NCI-H2107 treated with DMSO at 0.1 percent for 48 hours (cell line): ENCODE results near the gene ACTN1.

Experiments used
- DNase-seq: peaks from one replicate; lab custom pipeline; 2025; ENCODE audit not compliant: unreplicated experiment; lab: John Stamatoyannopoulos, UW

ACTN1 gene

DNA sequence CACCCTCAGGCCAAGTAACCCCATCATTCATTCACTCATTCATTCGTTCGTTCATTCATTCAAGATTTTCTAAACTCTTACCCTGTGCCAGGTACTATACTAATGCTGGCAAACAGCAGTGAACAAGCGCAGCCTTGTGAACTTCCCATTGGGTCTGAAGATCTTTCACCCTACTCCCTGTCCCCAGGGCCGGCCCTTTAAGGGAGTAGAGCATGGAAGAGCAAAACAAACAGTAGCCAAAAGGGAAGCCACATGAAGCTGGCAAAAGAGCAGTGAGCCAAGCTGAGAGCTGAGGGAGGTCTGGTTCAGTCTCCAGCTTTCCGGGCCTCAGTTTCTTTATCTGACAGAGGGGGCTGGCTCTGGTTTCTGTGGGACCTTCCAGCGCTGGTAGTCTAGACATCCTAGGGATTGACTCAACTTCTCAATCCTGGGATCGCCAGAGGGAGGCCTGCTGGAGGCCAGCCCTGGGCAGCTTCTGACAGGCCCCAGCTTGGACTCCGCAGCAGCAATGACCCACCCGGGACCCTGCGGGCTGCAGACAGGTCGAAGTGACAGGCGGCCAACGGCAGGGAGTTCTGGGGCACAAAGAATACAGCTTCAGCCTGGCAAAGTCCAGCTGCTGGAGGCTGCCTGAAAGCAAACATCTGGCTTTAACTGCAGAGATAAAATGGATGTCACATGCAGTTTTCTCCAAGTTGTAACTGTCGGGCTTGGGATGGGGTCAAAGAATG is 27.1 kb downstream of the ACTN1 start:
- DNase-seq: no peak

DNA sequence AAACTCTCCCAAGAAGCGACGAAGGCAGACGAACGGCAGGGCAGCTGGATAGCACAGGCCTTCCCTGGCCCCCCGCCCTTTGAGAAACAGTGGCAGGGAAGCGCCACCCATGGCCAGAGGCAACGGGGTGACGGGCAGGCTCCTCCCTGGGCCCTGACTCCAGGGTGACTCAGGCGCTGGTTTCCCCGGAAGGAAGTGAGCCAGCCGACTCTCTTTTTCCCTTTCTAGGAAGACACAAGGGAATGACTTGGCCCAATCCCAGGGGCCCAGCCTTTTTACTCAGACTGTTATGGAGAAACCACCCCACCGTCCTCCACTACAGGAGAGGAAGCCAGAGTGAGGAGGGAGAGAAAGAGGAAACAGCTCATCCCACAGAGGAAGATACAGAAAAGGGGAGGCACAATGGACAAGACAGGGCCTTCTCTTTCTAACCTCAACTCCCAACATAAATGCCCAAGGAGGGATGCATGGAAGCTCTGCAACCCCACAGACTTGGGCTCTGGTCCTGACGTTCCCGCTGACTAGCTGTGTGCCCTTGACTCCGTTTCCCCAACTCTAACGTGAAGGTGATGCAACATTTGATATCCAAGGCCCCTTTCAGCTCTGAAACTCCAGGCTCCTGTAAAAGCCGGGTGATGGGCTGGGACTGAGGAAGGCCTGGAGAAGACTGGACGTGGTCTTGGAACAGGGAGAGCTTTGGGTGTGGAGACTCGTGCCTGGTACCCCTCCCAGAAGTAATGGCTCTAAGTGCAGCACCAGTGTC is 27.9 kb downstream of the ACTN1 start:
- DNase-seq: no peak

DNA sequence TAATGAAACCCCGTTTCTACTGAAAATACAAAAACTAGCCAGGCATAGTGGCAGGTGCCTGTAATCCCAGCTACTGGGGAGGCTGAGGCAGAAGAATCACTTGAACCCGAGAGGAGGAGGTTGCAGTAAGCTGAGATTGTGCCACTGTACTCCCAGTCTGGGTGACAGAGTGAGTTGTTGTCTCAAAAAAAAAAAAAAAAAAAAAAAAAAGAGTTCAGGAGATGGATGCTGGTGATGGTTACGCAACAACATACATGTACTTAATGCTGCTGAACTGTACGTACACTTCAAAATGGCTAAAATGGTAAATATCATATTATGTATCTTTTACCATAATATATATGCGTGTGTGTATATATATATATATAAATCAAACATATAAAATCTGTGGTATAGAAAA is 29.0 kb downstream of the ACTN1 start:
- DNase-seq: no peak

DNA sequence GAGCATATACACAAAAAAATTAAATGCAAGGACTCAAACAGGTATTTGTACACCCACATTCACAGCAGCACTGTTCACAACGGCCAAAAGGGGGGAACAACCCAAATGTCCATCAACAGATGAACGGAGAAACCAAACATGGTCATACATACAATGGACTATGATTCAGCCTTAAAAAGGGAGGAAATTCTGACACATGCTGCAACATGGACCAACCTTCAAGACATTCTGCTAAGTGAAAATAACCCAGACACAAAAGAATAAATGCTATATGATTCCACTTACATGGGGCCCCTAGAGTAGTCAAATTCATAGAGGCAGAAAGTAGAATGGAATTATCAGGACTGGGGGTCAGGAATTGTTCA is 29.5 kb downstream of the ACTN1 start:
- no peak for DNase-seq

DNA sequence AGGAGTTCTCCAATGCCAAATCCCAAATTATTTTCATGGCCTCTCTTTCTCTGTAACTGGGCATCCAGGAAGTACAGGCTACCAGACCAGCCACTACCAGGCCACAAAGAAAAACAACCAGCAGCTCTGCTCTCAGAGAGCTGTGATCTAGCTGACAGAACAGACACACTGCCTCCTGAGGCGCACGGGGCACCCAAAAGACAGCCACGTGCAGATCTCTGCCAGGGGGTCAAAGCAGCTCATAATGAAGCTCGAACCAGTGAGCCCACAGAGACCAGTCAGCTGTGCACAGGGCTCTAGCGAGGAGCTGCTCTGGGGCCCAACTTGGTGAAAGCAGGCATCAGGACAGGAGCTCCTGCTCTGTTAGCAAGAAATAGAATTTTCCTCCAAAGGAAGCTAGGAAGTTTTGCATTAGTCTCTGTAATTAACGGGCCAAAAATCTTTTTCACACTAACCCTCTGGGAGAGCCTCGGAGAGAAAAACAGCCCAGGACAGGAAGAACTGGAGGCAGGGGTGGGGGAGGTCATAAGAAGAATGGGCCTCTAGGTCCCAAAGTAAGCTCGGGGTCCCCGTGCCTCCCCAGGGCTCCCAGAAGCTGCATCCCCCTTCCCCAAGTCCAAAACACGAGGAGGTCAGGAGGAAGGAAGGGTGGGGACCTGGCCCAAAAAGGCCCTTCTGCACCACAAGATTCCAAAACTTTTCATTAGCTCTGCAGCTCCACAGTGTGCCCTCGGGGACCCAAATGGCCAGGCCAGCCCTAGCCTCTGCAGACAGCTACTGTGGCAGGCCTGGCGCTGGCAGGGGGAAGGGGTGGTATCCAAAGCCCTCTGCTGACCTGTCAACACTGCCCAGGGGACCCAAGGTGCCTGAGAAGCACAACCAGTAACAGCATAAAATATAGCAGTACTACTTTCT is 30.2 kb downstream of the ACTN1 start:
- DNase-seq: no peak

DNA sequence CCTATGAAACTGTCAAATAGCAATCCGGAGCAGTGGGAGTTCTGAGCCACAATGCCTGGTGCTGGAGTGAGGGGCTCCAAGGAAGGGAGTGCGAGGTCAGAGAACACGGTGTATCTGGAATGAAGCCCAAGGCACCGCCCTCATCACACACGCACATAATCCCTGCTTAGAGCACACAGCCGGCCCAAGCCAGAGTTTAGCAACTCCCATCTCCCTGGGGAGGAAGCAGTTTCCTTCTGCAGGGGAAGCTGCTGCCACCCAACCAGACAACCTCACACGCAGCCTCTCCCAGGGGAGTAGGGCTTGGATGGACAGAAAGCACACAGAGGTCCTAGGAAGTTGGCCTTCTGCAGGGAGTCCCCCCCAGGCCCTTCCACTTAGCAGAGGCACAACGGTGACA is 31.3 kb downstream of the ACTN1 start:
- DNase-seq: peak; percentile 78

DNA sequence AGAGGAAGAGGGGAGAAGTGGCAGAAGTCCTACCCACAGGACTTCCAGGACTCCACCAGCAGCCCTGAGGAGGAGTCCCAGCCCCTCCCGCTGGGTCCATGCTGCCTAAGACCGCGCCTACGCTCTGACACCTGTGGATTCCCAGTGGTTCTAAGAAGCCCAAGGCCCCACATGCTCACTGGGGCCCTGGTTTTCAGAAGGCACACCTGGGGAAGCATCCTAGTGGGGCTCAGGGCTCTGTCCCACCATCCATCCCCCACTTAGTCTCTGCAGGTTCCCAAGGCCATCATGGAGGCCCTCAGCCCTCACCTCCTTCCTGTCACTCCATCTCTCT is 32.6 kb downstream of the ACTN1 start:
- no peak for DNase-seq

DNA sequence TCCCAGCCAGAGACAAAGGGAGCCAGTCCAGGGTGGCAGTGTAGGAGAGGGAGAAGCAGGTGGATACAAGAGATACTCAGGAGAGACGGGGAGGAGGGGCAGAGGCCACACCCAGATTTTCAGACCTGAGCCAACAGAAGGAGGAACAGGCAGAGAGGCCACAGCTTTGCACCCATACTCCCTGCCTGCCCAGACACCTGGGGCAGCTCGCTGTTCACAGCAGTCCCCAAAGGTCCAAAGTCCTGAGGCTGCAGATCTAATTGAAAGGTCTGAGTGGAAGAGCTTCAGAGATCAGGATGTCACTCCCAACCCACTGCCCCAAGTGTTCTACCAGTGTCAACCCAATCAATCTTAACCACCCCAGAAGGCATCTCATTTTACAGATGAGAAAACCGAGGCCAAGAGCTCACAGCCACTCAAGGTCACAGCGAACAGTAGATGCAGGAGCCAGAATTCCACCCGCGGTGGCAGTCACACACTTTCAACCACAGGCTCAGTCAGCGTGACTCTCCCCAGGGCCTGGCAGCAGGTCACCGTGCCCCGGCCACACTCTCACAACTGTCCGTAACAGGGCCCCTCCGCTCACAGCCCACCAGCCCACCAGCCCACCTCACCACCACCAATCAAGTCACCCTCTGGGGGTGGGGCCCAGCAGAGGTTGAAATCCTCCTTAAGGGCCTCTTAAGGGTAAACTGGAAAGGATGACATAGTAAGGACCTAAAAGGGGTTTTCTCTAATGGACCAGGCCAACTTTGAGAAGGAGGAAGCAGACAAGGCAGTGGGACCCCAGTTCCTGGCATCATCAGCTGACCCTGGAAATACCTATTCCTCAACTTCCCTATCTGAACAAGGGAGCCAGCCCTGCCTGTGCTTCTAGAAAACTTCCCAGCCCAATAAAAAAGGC is 33.3 kb downstream of the ACTN1 start:
- DNase-seq: peak; percentile 31

DNA sequence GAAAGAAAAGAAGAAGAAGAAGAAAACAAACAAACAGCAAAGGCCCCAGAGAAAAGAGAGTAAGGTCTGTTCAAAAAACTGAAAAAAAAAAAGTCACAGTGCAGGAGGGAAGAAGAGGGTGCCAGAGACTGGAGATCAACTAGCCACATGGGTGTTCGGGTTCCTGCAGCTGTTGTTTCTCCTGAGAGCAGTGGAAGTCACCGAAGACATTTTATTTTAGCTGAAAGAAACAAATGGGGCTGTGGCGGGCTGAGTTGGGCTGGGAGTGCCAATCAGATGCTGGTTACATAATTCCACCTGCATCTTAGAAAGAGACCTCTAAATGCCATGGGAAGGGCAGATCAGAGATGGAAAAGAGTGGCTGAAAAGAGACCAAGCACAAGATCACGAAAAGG is 33.9 kb downstream of the ACTN1 start:
- DNase-seq: no peak

DNA sequence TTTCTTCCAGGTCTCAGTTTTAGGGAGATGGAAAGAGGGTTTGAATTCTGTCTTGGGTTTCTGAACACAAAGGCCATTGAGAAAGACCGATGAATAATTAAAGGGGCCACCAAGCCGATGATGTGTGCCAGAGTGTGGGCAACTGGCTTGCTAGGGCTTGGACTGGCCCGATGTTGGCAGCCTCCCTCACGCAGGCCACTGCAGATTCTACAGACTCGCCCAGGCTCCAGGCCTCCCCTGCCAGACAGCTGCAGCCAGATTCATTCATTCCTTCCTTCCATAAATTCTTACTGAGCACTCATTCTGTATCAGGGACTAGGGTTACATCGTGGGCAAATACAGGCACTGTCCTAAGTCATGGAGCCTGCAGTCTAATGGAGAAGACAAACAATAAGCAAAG is 34.9 kb downstream of the ACTN1 start:
- no peak for DNase-seq

DNA sequence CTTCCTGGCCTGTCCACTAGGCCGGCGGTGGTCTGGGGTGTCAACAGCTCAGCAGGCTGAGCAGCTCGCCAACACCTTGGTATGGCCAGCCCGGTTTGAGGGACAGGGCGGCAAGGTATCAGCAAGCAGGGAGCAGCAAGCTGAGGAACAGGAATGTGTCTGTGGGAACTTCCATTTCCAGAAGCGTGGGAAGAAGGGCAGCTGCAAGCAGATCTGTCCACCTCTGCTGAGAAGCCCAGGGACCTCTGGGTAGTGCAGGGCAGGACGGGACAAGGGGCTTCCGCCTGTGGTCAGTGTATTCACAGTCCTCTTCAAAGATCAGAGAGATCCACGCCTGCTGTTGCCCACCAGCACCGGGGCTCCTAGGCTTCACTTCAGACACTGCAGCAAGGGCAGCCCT is 36.0 kb downstream of the ACTN1 start:
- DNase-seq: no peak

DNA sequence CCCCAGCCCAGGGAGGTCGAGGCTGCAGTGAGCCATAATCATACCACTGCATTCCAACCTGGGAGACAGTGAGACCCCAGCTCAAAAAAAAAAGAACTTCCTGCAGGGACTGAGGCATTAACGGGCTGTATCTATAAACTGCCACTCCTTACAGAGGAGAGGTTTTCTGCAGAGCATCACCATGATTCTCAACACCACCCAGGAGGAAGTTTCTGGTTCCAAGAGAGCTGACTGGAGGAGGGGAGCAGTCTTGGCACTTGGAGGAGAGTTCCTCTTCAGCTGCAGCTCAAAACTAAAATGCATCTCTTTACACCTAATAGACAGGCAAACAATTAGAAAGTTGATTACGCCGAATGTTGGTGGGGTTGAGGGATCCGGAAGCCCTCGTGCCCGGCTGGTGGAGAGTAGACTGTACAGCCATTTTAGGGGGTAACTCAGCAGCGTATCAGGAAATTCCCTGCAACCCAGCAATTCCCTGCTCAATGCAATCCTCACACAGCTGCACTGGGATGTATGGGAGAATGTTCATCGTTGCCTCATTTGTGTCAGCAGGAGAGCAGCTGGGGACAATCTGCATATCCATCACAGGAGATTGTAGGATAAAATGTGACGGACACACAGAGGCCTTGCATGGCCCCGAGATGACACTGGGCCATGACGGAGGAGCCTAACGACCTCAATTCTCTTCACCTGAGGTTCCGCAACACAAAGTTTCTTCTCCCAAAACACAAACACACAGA is 36.6 kb downstream of the ACTN1 start:
- DNase-seq: no peak

DNA sequence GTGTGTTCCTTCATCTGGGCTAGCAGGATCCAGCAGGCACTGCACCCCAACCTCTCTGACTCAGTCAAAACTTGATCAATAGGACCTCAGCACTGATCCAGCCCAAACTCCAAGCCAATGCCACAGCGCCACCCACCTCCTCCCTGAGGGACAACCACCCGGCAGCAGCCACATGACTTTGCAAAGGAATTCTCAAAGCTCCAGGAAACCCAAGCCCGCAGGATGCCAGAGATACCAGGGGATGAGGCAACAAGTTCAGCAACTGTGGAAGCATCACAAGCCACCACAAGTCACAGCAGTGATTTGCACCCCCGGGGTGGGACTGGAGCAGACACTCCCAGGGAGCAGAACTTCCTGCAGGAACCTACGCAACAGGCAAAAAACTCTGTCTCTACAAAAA is 37.3 kb downstream of the ACTN1 start:
- DNase-seq: no peak

DNA sequence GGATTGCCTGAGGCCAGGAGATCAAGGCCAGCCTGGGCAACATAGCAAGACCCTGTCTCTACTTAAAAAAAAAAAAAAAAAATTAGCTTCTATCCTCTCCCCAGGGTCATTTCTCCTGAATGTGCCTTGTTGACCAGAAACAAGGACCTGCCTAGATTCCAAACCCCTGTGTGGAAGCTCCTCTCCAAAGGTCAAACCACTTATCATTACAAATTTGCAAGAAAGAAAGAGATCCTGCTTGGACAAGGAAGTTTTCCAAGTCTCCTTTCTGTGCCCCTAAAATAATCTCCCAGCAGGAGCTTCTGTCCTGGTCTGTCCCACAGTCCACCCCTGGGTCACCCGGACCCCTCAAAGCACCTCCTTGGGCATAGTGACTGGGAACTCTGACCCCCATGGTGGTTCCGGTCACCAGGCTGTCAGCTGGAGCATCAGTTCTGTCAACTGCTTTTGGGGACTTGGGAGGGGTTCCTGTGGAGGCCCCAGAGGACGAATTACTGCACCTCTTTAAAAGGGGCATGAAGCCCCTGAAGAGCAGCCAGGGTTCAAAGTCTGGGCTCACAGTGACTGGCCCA is 38.4 kb downstream of the ACTN1 start:
- DNase-seq: no peak

DNA sequence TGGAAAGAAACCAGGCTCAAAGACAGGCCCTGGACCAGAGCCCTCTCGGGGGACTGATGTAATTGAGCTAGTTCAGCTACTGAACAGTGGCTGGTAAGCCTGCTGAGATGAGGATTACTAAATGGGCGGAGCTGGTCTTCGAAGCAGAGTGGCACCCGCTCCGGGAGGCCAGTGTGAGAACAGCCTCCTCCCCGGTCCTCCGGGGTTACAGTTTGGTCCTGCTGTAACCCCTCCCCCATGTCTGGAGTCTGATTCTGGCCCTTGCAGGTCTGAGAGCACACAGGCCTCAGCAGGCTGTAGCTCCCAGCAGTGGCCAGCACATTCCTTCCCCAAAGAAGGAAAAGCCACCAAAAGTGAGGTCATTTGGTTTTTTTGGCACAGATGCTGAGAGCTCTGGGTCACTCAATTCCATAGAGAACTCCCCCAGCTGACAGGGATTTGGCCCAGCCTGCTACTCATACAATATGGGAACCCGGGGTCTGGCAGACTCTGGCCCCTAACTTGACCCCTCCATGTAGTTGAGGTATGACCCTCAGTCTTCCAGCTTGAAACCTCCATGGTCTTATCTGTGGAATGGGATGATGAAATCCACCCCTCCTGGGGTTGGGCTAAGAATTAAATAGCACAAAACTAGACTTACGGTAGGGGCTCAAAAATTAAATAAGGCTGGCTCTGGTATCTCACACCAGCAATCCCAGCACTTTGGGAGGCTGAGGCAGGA is 39.0 kb downstream of the ACTN1 start:
- DNase-seq: peak; percentile 27

DNA sequence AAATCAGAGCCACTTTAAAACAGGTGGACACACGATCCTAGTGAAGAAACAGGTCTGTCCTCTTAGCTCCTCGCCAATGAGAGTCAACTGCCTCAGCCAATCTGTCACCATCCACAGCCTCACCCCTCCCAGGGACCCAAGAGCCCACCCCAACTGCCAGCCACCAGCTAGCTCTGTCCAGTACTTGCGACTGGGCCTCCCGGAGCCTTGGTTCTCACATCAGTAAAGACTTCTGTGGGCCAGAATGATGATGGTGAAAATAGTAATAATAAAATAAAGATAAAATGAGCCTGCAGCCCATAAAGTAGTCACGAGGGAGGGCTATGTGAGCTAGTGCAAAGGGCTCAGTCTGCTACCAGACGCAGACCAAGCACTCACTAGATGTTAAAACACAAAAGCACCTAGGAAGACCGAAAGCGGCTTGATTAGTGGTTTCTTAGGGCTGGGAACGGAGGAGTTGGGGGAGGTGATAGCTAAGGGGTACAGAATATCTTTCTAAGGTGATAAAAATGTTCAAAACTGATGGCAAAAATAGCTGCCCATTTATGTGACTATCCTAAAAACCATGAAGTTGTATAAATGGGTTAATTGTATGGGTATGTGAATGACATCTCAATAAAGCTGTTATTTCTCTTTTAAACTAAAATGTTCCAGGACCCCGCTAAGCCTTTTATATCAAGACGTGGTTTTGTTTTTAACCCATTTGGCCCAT is 39.8 kb downstream of the ACTN1 start:
- no peak for DNase-seq

DNA sequence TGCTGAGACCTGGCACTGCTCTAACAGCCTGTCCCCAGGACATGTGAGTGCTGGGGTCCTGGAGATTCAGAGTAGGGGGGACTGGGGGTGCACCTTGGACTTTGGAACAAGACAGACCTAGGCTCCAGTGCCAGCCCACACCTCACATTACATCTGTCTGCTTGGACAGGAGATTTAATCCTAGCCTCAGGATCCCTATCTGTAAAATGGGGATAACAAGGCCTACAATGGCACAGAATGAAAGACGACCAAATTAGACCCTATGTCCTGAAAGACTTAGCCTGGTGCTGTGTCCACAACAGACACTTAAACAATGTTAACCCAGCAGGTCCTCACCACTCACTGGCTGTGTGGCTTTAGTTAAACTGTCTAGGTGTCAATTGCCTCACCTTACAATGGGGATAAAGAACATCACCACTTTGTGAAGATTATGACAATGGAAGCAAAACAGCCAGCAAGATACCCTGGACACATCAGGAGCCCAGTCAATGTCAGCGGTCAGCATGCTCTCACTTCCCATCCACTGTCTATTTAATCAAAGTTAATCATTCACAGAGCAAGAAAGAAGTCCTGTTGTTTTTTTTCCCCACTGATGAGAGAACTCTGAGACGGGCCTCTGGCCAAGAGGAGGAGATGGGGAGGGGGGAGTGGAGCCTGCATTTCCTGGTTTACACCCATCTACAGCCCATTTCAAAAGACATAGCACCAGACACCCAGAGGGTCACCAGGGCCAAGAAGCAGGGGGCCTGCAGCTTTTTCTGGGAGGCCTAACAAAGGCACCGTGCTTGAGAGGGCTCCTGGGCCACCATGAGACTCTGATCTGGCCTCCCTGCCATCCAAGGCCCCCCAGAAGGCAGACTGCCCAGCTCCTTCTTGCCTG is 40.6 kb downstream of the ACTN1 start:
- DNase-seq: no peak
